Rectal smooth muscle tissue (tissue), 1 donor: ENCODE results near the gene ST8SIA2.

Experiments used
- H3K27ac ChIP-seq: one replicate; pipeline ENCODE4 v1.7.0; 2013; ENCODE audit warnings: low read depth, low read length, inconsistent platforms
- H3K27me3 ChIP-seq: one replicate; pipeline ENCODE4 v1.7.0; 2013; ENCODE audit warnings: low read length; ENCODE audit not compliant: control insufficient read depth, insufficient read depth
- H3K36me3 ChIP-seq: one replicate; pipeline ENCODE4 v1.7.0; 2013; ENCODE audit warnings: low read length; ENCODE audit not compliant: control insufficient read depth, insufficient read depth
- H3K4me1 ChIP-seq: one replicate; pipeline ENCODE4 v1.7.0; 2013; ENCODE audit warnings: low read length; ENCODE audit not compliant: control insufficient read depth, insufficient read depth
- H3K4me3 ChIP-seq: one replicate; pipeline ENCODE4 v1.7.0; 2013; ENCODE audit warnings: low read length
- H3K9ac ChIP-seq: one replicate; pipeline ENCODE4 v1.7.0; 2013; ENCODE audit warnings: low read length

The ST8SIA2 gene

GRCh38 chr15:92418864-92419263 is 25.2 kb downstream of the ST8SIA2 start:
- Histone ChIP-seq H3K4me3 (no peak overlapping the region), H3K27me3 (no peaks in the 10 kb centered on the region), H3K36me3 (no peaks in the 10 kb centered on the region), H3K27ac (no peak overlapping the region), H3K9ac (no peak overlapping the region), H3K4me1 (no peaks in the 10 kb centered on the region)

- H3K27ac ChIP-seq: no peak overlapping the region
- no peaks in the 10 kb centered on the region for H3K4me1 ChIP-seq
- no peaks in the 10 kb centered on the region for H3K27me3 ChIP-seq
- no peak overlapping the region for H3K9ac ChIP-seq
- H3K4me3 ChIP-seq: no peak overlapping the region
- H3K36me3 ChIP-seq: no peaks in the 10 kb centered on the region
Measured at GRCh38 chr15:92421976-92422375, 28.3 kb downstream of the ST8SIA2 start.

GRCh38 chr15:92425578-92426225 is 32.0 kb downstream of the ST8SIA2 start:
- no peaks in the 10 kb centered on the region for H3K36me3 ChIP-seq
- H3K4me1 ChIP-seq: no peaks in the 10 kb centered on the region
- H3K4me3 ChIP-seq: no peak overlapping the region
- H3K27me3 ChIP-seq: no peaks in the 10 kb centered on the region
- H3K9ac ChIP-seq: no peak overlapping the region
- H3K27ac ChIP-seq: no peak overlapping the region

- Histone ChIP-seq H3K4me1 (no peaks in the 10 kb centered on the region), H3K36me3 (no peaks in the 10 kb centered on the region), H3K27me3 (no peaks in the 10 kb centered on the region), H3K4me3 (no peak overlapping the region), H3K27ac (no peak overlapping the region), H3K9ac (no peak overlapping the region)
Measured at GRCh38 chr15:92429378-92430068, 35.8 kb downstream of the ST8SIA2 start.

- no peak overlapping the region for H3K4me3 ChIP-seq
- H3K4me1 ChIP-seq: no peaks in the 10 kb centered on the region
- H3K27me3 ChIP-seq: no peaks in the 10 kb centered on the region
- no peaks in the 10 kb centered on the region for H3K36me3 ChIP-seq
- no peak overlapping the region for H3K9ac ChIP-seq
- no peak overlapping the region for H3K27ac ChIP-seq
Measured at GRCh38 chr15:92430069-92430440, 36.4 kb downstream of the ST8SIA2 start.

GRCh38 chr15:92435145-92435544 is 41.5 kb downstream of the ST8SIA2 start:
- H3K27me3 ChIP-seq: no peaks in the 10 kb centered on the region
- H3K9ac ChIP-seq: no peak overlapping the region
- H3K4me3 ChIP-seq: no peak overlapping the region
- no peak overlapping the region for H3K27ac ChIP-seq
- H3K36me3 ChIP-seq: no peaks in the 10 kb centered on the region
- H3K4me1 ChIP-seq: no peaks in the 10 kb centered on the region

GRCh38 chr15:92438471-92438870 is 44.8 kb downstream of the ST8SIA2 start:
- H3K36me3 ChIP-seq: no peaks in the 10 kb centered on the region
- H3K9ac ChIP-seq: no peak overlapping the region
- no peaks in the 10 kb centered on the region for H3K4me1 ChIP-seq
- H3K4me3 ChIP-seq: no peak overlapping the region
- no peak overlapping the region for H3K27ac ChIP-seq
- H3K27me3 ChIP-seq: no peaks in the 10 kb centered on the region

- no peaks in the 10 kb centered on the region for H3K36me3 ChIP-seq
- H3K4me3 ChIP-seq: no peak overlapping the region
- H3K9ac ChIP-seq: no peak overlapping the region
- H3K4me1 ChIP-seq: no peaks in the 10 kb centered on the region
- no peaks in the 10 kb centered on the region for H3K27me3 ChIP-seq
- H3K27ac ChIP-seq: no peak overlapping the region
Measured at GRCh38 chr15:92443381-92443780, 49.7 kb downstream of the ST8SIA2 start.

- Histone ChIP-seq H3K4me1 (no peaks in the 10 kb centered on the region), H3K36me3 (no peaks in the 10 kb centered on the region), H3K4me3 (no peak overlapping the region), H3K9ac (no peak overlapping the region), H3K27ac (no peak overlapping the region), H3K27me3 (no peaks in the 10 kb centered on the region)
Measured at GRCh38 chr15:92444631-92445030, 51.0 kb downstream of the ST8SIA2 start.

GRCh38 chr15:92448370-92448769 is 54.7 kb downstream of the ST8SIA2 start:
- H3K9ac ChIP-seq: no peak overlapping the region
- H3K27ac ChIP-seq: no peak overlapping the region
- no peak overlapping the region for H3K4me3 ChIP-seq
- H3K36me3 ChIP-seq: no peaks in the 10 kb centered on the region
- no peaks in the 10 kb centered on the region for H3K27me3 ChIP-seq
- no peaks in the 10 kb centered on the region for H3K4me1 ChIP-seq

- no peaks in the 10 kb centered on the region for H3K36me3 ChIP-seq
- no peak overlapping the region for H3K27ac ChIP-seq
- no peak overlapping the region for H3K9ac ChIP-seq
- H3K4me3 ChIP-seq: no peak overlapping the region
- H3K27me3 ChIP-seq: no peaks in the 10 kb centered on the region
- no peaks in the 10 kb centered on the region for H3K4me1 ChIP-seq
Measured at GRCh38 chr15:92449476-92449875, 55.8 kb downstream of the ST8SIA2 start.

- no peaks in the 10 kb centered on the region for H3K4me1 ChIP-seq
- H3K27me3 ChIP-seq: no peaks in the 10 kb centered on the region
- H3K36me3 ChIP-seq: no peaks in the 10 kb centered on the region
- H3K27ac ChIP-seq: no peak overlapping the region
- H3K4me3 ChIP-seq: no peak overlapping the region
- H3K9ac ChIP-seq: no peak overlapping the region
Measured at GRCh38 chr15:92451225-92451825, 57.6 kb downstream of the ST8SIA2 start.

GRCh38 chr15:92452143-92452542 is 58.5 kb downstream of the ST8SIA2 start:
- no peak overlapping the region for H3K9ac ChIP-seq
- no peak overlapping the region for H3K27ac ChIP-seq
- H3K36me3 ChIP-seq: no peaks in the 10 kb centered on the region
- H3K4me3 ChIP-seq: no peak overlapping the region
- no peaks in the 10 kb centered on the region for H3K4me1 ChIP-seq
- no peaks in the 10 kb centered on the region for H3K27me3 ChIP-seq
